MCF 10A (cell line): Measurements from ENCODE around the gene FGFR4. TPM values are rescaled to one million over a fixed set of nuclear protein-coding genes. Genes with fewer than 3 reads are reported as not detected.

Experiments used
- BruUV-seq: library from RNA; stranded (reverse); fragments of 400-500 nt; replicated peaks from 2 replicates; lab custom pipeline; 2021; lab: Mats Ljungman, UMichigan
- CTCF ChIA-PET: fragments of 300-600 bp; sonication (Branson Sonifier 250); formaldehyde crosslinking; extraction: SDS; loops from one replicate; lab custom pipeline; 2021; ENCODE audit warnings: antibody characterized with exemption, inconsistent platforms; lab: Yijun Ruan, JAX
- POLR2A ChIA-PET: fragments of 300-600, 350-650 bp; sonication (Branson Sonifier 250); formaldehyde crosslinking; extraction: SDS; loops from one replicate; lab custom pipeline; 2020; ENCODE audit warnings: antibody characterized with exemption, inconsistent platforms; lab: Yijun Ruan, JAX
- DNase-seq: peaks from one replicate; pipeline ENCODE4 v3.0.0-alpha.2; 2018; ENCODE audit not compliant: unreplicated experiment
- H3K27ac Mint-ChIP-seq: one replicate; pipeline ENCODE4 v1.8.0; 2022; ENCODE audit warnings: mild to moderate bottlenecking, low read depth, mixed read lengths; ENCODE audit not compliant: unreplicated experiment
- H3K27me3 Mint-ChIP-seq: one replicate; pipeline ENCODE4 v1.8.0; 2022; ENCODE audit warnings: mixed read lengths; ENCODE audit not compliant: insufficient read depth, unreplicated experiment
- H3K36me3 Mint-ChIP-seq: one replicate; pipeline ENCODE4 v1.8.0; 2022; ENCODE audit warnings: mild to moderate bottlenecking, moderate library complexity, mixed read lengths; ENCODE audit not compliant: insufficient read depth, unreplicated experiment
- H3K4me1 Mint-ChIP-seq: one replicate; pipeline ENCODE4 v1.8.0; 2022; ENCODE audit warnings: mixed read lengths; ENCODE audit not compliant: insufficient read depth, unreplicated experiment
- H3K4me3 Mint-ChIP-seq: one replicate; pipeline ENCODE4 v1.8.0; 2022; ENCODE audit warnings: mild to moderate bottlenecking, moderate library complexity, mixed read lengths; ENCODE audit not compliant: unreplicated experiment
- H3K9me3 Mint-ChIP-seq: one replicate; pipeline ENCODE4 v1.8.0; 2022; ENCODE audit warnings: mixed read lengths; ENCODE audit not compliant: unreplicated experiment
- CTCF ChIP-seq: fragments of 200-600 bp; IDR thresholded peaks from one replicate; pipeline ENCODE4 v1.8.0; 2022; ENCODE audit warnings: antibody characterized with exemption, mild to moderate bottlenecking; ENCODE audit not compliant: unreplicated experiment
- intact Hi-C: fragments of 100-400 bp; cut with micrococcal nuclease; formaldehyde crosslinking; loops from 2 replicates; pipeline ENCODE4 v1.14.1; 2022
- total RNA-seq: library from RNA; stranded (reverse); gene quantifications from 2 replicates; pipeline ENCODE4 v1.2.3, GENCODE V29; 2022

FGFR4 gene
- total RNA-seq, 1 experiment from 2014 or later: 1.8 TPM

GRCh38 chr5:177097016-177097985 is 10.6 kb downstream of the FGFR4 start:
- DNase-seq: no peak
- H3K4me1 Mint-ChIP-seq: peaks cover 11% of the 10 kb centered on the region
- H3K4me3 Mint-ChIP-seq: no peak overlapping the region
- no peaks in the 10 kb centered on the region for H3K9me3 Mint-ChIP-seq
- no peak for TF ChIP-seq CTCF
- CTCF ChIA-PET: interaction anchor here (0.5 to 1.7 kb wide), 5 partner anchors 15 to 439 kb away, joined by 3 to 12 read pairs (median 6); no protein-coding TSS in a partner anchor
- no peaks in the 10 kb centered on the region for H3K36me3 Mint-ChIP-seq
- intact Hi-C loops: no loop called here
- POLR2A ChIA-PET: no interaction called here
- no TSS peak for BruUV-seq
- H3K27me3 Mint-ChIP-seq: peaks cover 23% of the 10 kb centered on the region
- no peak overlapping the region for H3K27ac Mint-ChIP-seq

- H3K9me3 Mint-ChIP-seq: no peaks in the 10 kb centered on the region
- no peak for DNase-seq
- ChIA-PET CTCF (interaction anchor here (0.5 to 1.7 kb wide), 6 partner anchors 12 to 440 kb away, joined by 3 to 12 read pairs (median 8); partner anchors contain the start of gene FGFR4), POLR2A (no interaction called here)
- no peak overlapping the region for H3K27ac Mint-ChIP-seq
- H3K27me3 Mint-ChIP-seq: peaks cover 23% of the 10 kb centered on the region
- H3K4me3 Mint-ChIP-seq: no peak overlapping the region
- H3K4me1 Mint-ChIP-seq: peaks cover 11% of the 10 kb centered on the region
- BruUV-seq: no TSS peak
- no peaks in the 10 kb centered on the region for H3K36me3 Mint-ChIP-seq
- intact Hi-C loops: no loop called here
- no peak for TF ChIP-seq CTCF
Observed at GRCh38 chr5:177098120-177098469, 11.4 kb downstream of the FGFR4 start.

GRCh38 chr5:177098470-177099141 is 11.9 kb downstream of the FGFR4 start:
- Mint-ChIP-seq H3K27ac (no peak overlapping the region), H3K36me3 (no peaks in the 10 kb centered on the region), H3K27me3 (peaks cover 23% of the 10 kb centered on the region), H3K4me1 (peaks cover 11% of the 10 kb centered on the region), H3K9me3 (no peaks in the 10 kb centered on the region), H3K4me3 (no peak overlapping the region)
- ChIA-PET CTCF (interaction anchor here (0.6 to 1.7 kb wide), 6 partner anchors 12 to 440 kb away, joined by 3 to 12 read pairs (median 6); partner anchors contain the start of gene FGFR4), POLR2A (interaction anchor here (0.5 kb wide), 1 partner anchor 117 kb away, joined by 4 read pairs; no protein-coding TSS in a partner anchor)
- intact Hi-C loops: no loop called here
- BruUV-seq: no TSS peak
- TF ChIP-seq CTCF: no peak
- no peak for DNase-seq
